Tibial nerve (tissue), 4 donors: ENCODE measurements around the gene KRTAP6-3.

Experiments used
- EP300 ChIP-seq, 2 donors: sonication (generic); formaldehyde crosslinking; IDR thresholded peaks; one replicate each; pipeline ENCODE4 v1.6.1; 2017; ENCODE audit warnings: antibody characterized with exemption in 2 of 2, mild to moderate bottlenecking in 1 of 2
- POLR2A ChIP-seq, 2 donors: fragments of 450-650 bp; IDR thresholded peaks; one replicate each; pipeline ENCODE4 v1.6.1; 2017; ENCODE audit warnings: antibody characterized with exemption in 2 of 2, mild to moderate bottlenecking in 2 of 2, moderate library complexity in 2 of 2
- TF ChIP-seq, protein P1 (sequence below), 5 experiments: fragments of 200-600 bp in 3 of 5; fragments of 450-650 bp in 2 of 5; sonication (generic) in 3 of 5; IDR thresholded peaks; one replicate each; pipeline ENCODE4 v1.5.1; 2016 to 2019; ENCODE audit warnings: antibody characterized with exemption in 5 of 5, mild to moderate bottlenecking in 3 of 5, moderate library complexity in 2 of 5

GRCh38 chr21:30590297-30590696 is 1.9 kb upstream of the KRTAP6-3 start, which contains the start of gene KRTAP22-2:
- TF ChIP-seq, protein P1, sequence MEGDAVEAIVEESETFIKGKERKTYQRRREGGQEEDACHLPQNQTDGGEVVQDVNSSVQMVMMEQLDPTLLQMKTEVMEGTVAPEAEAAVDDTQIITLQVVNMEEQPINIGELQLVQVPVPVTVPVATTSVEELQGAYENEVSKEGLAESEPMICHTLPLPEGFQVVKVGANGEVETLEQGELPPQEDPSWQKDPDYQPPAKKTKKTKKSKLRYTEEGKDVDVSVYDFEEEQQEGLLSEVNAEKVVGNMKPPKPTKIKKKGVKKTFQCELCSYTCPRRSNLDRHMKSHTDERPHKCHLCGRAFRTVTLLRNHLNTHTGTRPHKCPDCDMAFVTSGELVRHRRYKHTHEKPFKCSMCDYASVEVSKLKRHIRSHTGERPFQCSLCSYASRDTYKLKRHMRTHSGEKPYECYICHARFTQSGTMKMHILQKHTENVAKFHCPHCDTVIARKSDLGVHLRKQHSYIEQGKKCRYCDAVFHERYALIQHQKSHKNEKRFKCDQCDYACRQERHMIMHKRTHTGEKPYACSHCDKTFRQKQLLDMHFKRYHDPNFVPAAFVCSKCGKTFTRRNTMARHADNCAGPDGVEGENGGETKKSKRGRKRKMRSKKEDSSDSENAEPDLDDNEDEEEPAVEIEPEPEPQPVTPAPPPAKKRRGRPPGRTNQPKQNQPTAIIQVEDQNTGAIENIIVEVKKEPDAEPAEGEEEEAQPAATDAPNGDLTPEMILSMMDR (IDR thresholded peaks at IDR 0.05) = no peak
- no peak for TF ChIP-seq POLR2A (IDR thresholded peaks at IDR 0.05)
- TF ChIP-seq EP300 (IDR thresholded peaks at IDR 0.05) = no peak
